ENCODE measurements around the gene CMSS1.

The CMSS1 gene

GRCh38 chr3:100018806-100019205, 201.1 kb downstream of the CMSS1 start:
- ChIA-PET POLR2A (no interaction called here), CTCF (no interaction called here)
- no peak for DNase-seq (ENCODE audit: extremely low spot score)
- TF ChIP-seq PKNOX1 (IDR thresholded peaks at IDR 0.05) (peak; percentile 16; the same call in 1 of the 2 replicates), ARNT (IDR thresholded peaks at IDR 0.05) (no peak)

GRCh38 chr3:100019719-100020118, 202.1 kb downstream of the CMSS1 start:
- ChIA-PET POLR2A (no interaction called here), CTCF (no interaction called here)
- DNase-seq (ENCODE audit: extremely low spot score) = no peak
- no peak for TF ChIP-seq FOXK2 (IDR thresholded peaks at IDR 0.05)
- TF ChIP-seq ZNF384 (IDR thresholded peaks at IDR 0.05) = no peak
- TF ChIP-seq ARNT (IDR thresholded peaks at IDR 0.05) = no peak
- no peak for TF ChIP-seq L3MBTL2 (conservative IDR thresholded peaks at IDR 0.05)

- POLR2A ChIA-PET = interaction anchor here (1.1 kb wide), 1 partner anchor 203 kb away, joined by 3 read pairs; the partner anchor contains the start of gene CMSS1
- DNase-seq (ENCODE audit: extremely low spot score) = no peak
- TF ChIP-seq BHLHE40 (IDR thresholded peaks at IDR 0.05; ENCODE audit: borderline replicate concordance) (no peak), ZNF384 (IDR thresholded peaks at IDR 0.05) (no peak), PKNOX1 (IDR thresholded peaks at IDR 0.05) (no peak), LEF1 (IDR thresholded peaks at IDR 0.05; ENCODE audit: borderline replicate concordance) (no peak), CTBP1 (IDR thresholded peaks at IDR 0.05; ENCODE audit: borderline replicate concordance) (no peak), TARDBP (IDR thresholded peaks at IDR 0.05) (no peak), FOXM1 (IDR thresholded peaks at IDR 0.05; ENCODE audit: borderline replicate concordance) (no peak), L3MBTL2 (conservative IDR thresholded peaks at IDR 0.05) (no peak), NFRKB (IDR thresholded peaks at IDR 0.05) (no peak)
- CTCF ChIA-PET = no interaction called here
Observed at GRCh38 chr3:100020876-100021644, 203.4 kb downstream of the CMSS1 start.

GRCh38 chr3:100022506-100022905, 204.8 kb downstream of the CMSS1 start:
- ChIA-PET POLR2A (no interaction called here), CTCF (no interaction called here)
- no peak for DNase-seq (ENCODE audit: extremely low spot score)
- TF ChIP-seq HDGF (IDR thresholded peaks at IDR 0.05; ENCODE audit: borderline replicate concordance) = no peak
- no peak for TF ChIP-seq LEF1 (IDR thresholded peaks at IDR 0.05; ENCODE audit: borderline replicate concordance)
- no peak for TF ChIP-seq FOXM1 (IDR thresholded peaks at IDR 0.05; ENCODE audit: borderline replicate concordance)
- TF ChIP-seq BHLHE40 (IDR thresholded peaks at IDR 0.05; ENCODE audit: borderline replicate concordance) = no peak
- no peak for TF ChIP-seq FOXK2 (IDR thresholded peaks at IDR 0.05)
- TF ChIP-seq TARDBP (IDR thresholded peaks at IDR 0.05) = no peak
- TF ChIP-seq FOXA1 (IDR thresholded peaks at IDR 0.05) = no peak
- TF ChIP-seq CTBP1 (IDR thresholded peaks at IDR 0.05; ENCODE audit: borderline replicate concordance) = no peak
- no peak for TF ChIP-seq ELF4 (IDR thresholded peaks at IDR 0.05)
- TF ChIP-seq ZNF384 (IDR thresholded peaks at IDR 0.05) = no peak
- no peak for TF ChIP-seq PKNOX1 (IDR thresholded peaks at IDR 0.05)
- TF ChIP-seq L3MBTL2 (conservative IDR thresholded peaks at IDR 0.05) = no peak

- DNase-seq (ENCODE audit: extremely low spot score) = no peak
- TF ChIP-seq ARNT (IDR thresholded peaks at IDR 0.05) = no peak
- TF ChIP-seq NFRKB (IDR thresholded peaks at IDR 0.05) = no peak
- no peak for TF ChIP-seq PKNOX1 (IDR thresholded peaks at IDR 0.05)
- TF ChIP-seq SP1 (IDR thresholded peaks at IDR 0.05) = no peak
- no peak for TF ChIP-seq HDGF (IDR thresholded peaks at IDR 0.05; ENCODE audit: borderline replicate concordance)
- TF ChIP-seq LEF1 (IDR thresholded peaks at IDR 0.05; ENCODE audit: borderline replicate concordance) = no peak
- TF ChIP-seq TARDBP (IDR thresholded peaks at IDR 0.05) = no peak
- no peak for TF ChIP-seq ELF4 (IDR thresholded peaks at IDR 0.05)
- no peak for TF ChIP-seq BHLHE40 (IDR thresholded peaks at IDR 0.05; ENCODE audit: borderline replicate concordance)
- no peak for TF ChIP-seq ZNF384 (IDR thresholded peaks at IDR 0.05)
- TF ChIP-seq FOXK2 (IDR thresholded peaks at IDR 0.05) = no peak
- TF ChIP-seq FOXA1 (IDR thresholded peaks at IDR 0.05) = no peak
- no peak for TF ChIP-seq L3MBTL2 (conservative IDR thresholded peaks at IDR 0.05)
- TF ChIP-seq CTBP1 (IDR thresholded peaks at IDR 0.05; ENCODE audit: borderline replicate concordance) = no peak
- TF ChIP-seq FOXM1 (IDR thresholded peaks at IDR 0.05; ENCODE audit: borderline replicate concordance) = no peak
- TF ChIP-seq SUZ12 (IDR thresholded peaks at IDR 0.05) = no peak
- CTCF ChIA-PET = no interaction called here
- POLR2A ChIA-PET = no interaction called here
Observed at GRCh38 chr3:100023150-100023549, 205.5 kb downstream of the CMSS1 start.

- ChIA-PET CTCF (no interaction called here), POLR2A (no interaction called here)
- TF ChIP-seq FOXK2 (IDR thresholded peaks at IDR 0.05) = no peak
- no peak for TF ChIP-seq FOXM1 (IDR thresholded peaks at IDR 0.05; ENCODE audit: borderline replicate concordance)
- no peak for TF ChIP-seq ARNT (IDR thresholded peaks at IDR 0.05)
- no peak for TF ChIP-seq ELF4 (IDR thresholded peaks at IDR 0.05)
- TF ChIP-seq PKNOX1 (IDR thresholded peaks at IDR 0.05) = no peak
- no peak for TF ChIP-seq LEF1 (IDR thresholded peaks at IDR 0.05; ENCODE audit: borderline replicate concordance)
- no peak for TF ChIP-seq SP1 (IDR thresholded peaks at IDR 0.05)
- no peak for TF ChIP-seq HDGF (IDR thresholded peaks at IDR 0.05; ENCODE audit: borderline replicate concordance)
- TF ChIP-seq BHLHE40 (IDR thresholded peaks at IDR 0.05; ENCODE audit: borderline replicate concordance) = no peak
- no peak for TF ChIP-seq NFRKB (IDR thresholded peaks at IDR 0.05)
- TF ChIP-seq L3MBTL2 (conservative IDR thresholded peaks at IDR 0.05) = no peak
- no peak for DNase-seq (ENCODE audit: extremely low spot score)
Observed at GRCh38 chr3:100023595-100023994, 205.9 kb downstream of the CMSS1 start.
